Astrocyte of the cerebellum (primary cell): ENCODE results near the gene PGAP3.
"Not testable (repeated sequence)": the region's sequence is repeated elsewhere in the genome, so short reads cannot be mapped to it uniquely, and the experiment has no call there.

ENCODE experiments used
- DNase-seq: peaks from one replicate; pipeline ENCODE4 v3.0.0-alpha.2; 2011; ENCODE audit warnings: low read depth
- H3K4me3 ChIP-seq: 2 replicates; pipeline ENCODE4 v1.5.1; 2011; ENCODE audit warnings: mild to moderate bottlenecking, low read depth, low read length, moderate library complexity
- in situ Hi-C: cut with HindIII; loops from 2 replicates; pipeline ENCODE4 v1.10.0; 2017; ENCODE audit warnings: low sequenced_read_pairs
- TF ChIP-seq, protein P1 (sequence below): IDR thresholded peaks from 2 replicates; pipeline ENCODE4 v1.5.1; 2012; ENCODE audit warnings: low read length, low read depth, moderate library complexity, mild to moderate bottlenecking; ENCODE audit errors: missing control alignments

Gene PGAP3

DNA sequence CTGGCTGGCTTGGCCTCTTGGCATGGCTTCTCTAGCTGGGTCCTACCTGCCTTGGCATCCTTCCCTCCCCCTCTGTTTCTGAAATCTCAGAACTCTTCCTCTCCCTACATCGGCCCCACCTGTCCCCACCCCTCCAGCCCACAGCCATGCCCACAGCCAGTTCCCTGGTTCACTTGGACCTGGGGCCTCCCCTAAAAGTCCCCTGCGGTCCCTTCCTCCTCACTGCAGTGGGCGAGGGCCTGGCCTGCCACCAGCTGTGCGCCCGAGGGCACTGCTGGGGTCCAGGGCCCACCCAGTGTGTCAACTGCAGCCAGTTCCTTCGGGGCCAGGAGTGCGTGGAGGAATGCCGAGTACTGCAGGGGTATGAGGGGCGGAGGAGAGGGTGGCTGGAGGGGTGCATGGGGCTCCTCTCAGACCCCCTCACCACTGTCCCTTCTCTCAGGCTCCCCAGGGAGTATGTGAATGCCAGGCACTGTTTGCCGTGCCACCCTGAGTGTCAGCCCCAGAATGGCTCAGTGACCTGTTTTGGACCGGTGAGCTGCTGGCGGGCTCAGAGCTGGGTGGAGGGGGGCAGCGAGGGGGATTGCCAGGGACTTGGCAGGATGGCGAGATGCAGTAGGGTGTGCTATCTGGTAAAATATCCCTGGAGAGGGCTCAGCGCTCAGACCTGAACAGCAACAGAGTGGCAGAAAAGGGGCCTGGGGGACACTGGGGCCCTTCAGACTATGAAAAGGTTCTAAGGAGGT is 28.4 kb upstream of the PGAP3 start:
- TF ChIP-seq, protein P1, sequence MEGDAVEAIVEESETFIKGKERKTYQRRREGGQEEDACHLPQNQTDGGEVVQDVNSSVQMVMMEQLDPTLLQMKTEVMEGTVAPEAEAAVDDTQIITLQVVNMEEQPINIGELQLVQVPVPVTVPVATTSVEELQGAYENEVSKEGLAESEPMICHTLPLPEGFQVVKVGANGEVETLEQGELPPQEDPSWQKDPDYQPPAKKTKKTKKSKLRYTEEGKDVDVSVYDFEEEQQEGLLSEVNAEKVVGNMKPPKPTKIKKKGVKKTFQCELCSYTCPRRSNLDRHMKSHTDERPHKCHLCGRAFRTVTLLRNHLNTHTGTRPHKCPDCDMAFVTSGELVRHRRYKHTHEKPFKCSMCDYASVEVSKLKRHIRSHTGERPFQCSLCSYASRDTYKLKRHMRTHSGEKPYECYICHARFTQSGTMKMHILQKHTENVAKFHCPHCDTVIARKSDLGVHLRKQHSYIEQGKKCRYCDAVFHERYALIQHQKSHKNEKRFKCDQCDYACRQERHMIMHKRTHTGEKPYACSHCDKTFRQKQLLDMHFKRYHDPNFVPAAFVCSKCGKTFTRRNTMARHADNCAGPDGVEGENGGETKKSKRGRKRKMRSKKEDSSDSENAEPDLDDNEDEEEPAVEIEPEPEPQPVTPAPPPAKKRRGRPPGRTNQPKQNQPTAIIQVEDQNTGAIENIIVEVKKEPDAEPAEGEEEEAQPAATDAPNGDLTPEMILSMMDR: no peak
- H3K4me3 ChIP-seq: no peak overlapping the region
- in situ Hi-C loops: loop anchor here (5.0 kb wide), 1 partner anchor 39 kb away; no protein-coding TSS in a partner anchor
- DNase-seq: no peak

DNA sequence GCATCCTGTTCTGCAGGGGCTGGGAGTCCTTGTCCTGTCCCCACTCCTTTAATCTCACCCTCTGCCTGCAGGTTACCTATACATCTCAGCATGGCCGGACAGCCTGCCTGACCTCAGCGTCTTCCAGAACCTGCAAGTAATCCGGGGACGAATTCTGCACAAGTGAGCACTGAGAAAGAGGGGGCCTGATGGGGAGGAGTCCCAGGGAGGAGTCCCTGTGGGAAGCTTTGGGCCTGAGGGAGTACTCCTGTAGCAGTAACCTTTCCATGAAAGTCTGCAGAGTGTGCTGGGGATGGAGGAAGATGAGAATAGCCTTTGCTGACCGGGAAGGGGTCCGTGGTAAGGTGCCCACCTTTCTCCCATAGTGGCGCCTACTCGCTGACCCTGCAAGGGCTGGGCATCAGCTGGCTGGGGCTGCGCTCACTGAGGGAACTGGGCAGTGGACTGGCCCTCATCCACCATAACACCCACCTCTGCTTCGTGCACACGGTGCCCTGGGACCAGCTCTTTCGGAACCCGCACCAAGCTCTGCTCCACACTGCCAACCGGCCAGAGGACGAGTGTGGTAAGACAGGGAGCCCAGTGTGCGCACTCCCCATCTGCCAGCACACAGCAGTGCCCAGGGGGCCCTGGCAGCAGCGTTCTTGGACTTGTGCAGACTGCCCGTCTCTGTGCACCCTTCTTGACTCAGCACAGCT is 27.7 kb upstream of the PGAP3 start:
- no peak for DNase-seq
- no peak overlapping the region for H3K4me3 ChIP-seq
- TF ChIP-seq, protein P1: no peak
- in situ Hi-C loops: loop anchor here (5.0 kb wide), 1 partner anchor 38 kb away; no protein-coding TSS in a partner anchor

DNA sequence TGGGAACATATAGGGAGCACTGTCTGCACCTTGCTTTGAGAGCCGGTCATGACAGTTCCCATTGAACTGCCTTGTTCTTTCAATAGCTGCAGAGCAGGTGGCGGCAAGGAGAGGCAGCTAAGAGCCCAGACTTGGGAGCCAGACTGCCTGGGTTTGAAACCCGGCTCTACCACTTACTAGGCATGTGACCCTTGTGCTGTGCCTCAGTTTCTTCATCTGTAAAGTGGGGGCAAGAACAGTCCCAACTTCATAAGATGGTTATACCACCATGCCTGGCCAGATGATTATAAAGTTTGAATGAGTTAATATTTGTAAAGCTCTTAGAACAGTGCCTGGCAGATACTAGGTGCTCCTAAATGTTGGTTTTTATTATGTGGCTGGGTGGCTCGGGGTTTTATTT is 26.4 kb upstream of the PGAP3 start:
- TF ChIP-seq, protein P1: no peak
- DNase-seq: no peak
- in situ Hi-C loops: no loop called here
- no peak overlapping the region for H3K4me3 ChIP-seq

DNA sequence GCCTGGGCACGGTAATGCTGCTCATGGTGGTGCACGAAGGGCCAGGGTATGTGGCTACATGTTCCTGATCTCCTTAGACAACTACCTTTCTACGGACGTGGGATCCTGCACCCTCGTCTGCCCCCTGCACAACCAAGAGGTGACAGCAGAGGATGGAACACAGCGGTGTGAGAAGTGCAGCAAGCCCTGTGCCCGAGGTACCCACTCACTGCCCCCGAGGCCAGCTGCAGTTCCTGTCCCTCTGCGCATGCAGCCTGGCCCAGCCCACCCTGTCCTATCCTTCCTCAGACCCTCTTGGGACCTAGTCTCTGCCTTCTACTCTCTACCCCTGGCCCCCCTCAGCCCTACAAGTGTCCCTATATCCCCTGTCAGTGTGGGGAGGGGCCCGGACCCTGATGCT is 24.0 kb upstream of the PGAP3 start:
- no peak for DNase-seq
- in situ Hi-C loops: no loop called here
- no peak overlapping the region for H3K4me3 ChIP-seq
- TF ChIP-seq, protein P1: no peak

DNA sequence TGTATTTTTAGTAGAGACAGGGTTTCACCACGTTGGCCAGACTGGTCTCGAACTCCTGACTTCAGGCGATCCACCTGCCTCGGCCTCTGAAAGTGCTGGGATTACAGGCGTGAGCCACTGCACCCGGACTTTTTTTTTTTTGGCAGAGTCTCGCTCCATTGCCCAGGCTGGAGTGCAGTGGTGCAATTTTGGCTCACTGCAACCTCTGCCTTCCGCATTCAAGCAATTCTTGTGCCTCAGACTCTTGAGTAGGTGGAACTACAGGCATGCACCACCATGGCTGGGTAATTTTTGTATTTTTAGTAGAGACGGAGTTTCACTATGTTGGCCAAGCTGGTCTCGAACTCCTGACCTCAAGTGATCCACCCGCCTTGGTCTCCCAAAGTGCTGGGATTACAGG is 23.2 kb upstream of the PGAP3 start:
- DNase-seq, in situ Hi-C loops, H3K4me3 ChIP-seq: not testable (repeated sequence)

DNA sequence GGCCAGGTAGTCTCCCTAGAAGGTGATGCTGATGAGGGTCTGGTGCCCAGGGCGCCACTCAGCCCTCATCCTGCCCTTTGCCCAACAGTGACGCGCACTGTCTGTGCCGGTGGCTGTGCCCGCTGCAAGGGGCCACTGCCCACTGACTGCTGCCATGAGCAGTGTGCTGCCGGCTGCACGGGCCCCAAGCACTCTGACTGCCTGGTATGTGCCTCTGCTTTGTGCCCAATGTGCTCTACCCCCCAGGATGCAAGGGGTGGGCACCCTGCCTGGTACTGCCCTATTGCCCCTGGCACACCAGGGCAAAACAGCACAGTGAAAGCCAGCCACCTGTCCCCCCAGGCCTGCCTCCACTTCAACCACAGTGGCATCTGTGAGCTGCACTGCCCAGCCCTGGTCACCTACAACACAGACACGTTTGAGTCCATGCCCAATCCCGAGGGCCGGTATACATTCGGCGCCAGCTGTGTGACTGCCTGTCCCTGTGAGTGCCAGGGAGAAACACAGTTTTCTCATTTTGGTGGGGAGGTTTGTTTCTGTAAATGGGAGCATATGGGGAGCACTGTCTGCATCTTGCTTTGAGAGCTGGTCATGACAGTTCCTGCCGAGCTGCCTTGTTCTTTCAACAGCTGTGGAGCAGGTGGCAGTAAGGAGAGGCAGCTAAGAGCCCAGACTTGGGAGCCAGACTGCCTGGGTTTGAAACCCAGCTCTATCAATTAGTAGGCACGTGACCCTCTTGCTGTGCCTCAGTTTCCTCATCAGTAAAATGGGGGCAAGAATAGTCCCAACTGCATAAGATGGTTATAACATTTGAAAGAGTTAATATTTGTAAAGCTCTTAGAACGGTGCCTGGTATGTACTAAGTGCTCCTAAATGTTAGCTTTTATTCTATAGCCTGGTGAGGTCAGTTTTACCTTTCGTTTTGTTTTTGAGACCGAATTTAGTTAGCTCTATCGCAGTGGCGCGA is 22.4 kb upstream of the PGAP3 start:
- DNase-seq: no peak
- TF ChIP-seq, protein P1: no peak
- H3K4me3 ChIP-seq: no peak overlapping the region
- in situ Hi-C loops: no loop called here
